Ramos (cell line): ENCODE measurements around the gene SNX27.

Experiments used
- in situ Hi-C: fragments of 300-500 bp; cut with MboI; formaldehyde crosslinking; loops from one replicate; pipeline ENCODE4 v1.14.3; 2022; ENCODE audit warnings: low sequenced_read_pairs; ENCODE audit not compliant: unreplicated experiment

SNX27 gene

GRCh38 chr1:151693057-151693651 lies 81.3 kb downstream of the SNX27 start:
- in situ Hi-C loops = no loop called here

GRCh38 chr1:151701515-151701914 lies 89.7 kb downstream of the SNX27 start:
- in situ Hi-C loops = no loop called here

GRCh38 chr1:151702936-151703335 lies 91.1 kb downstream of the SNX27 start:
- in situ Hi-C loops = no loop called here

- in situ Hi-C loops = no loop called here
Measured at GRCh38 chr1:151703813-151704212, 92.0 kb downstream of the SNX27 start.

GRCh38 chr1:151704246-151704645 lies 92.4 kb downstream of the SNX27 start:
- in situ Hi-C loops = no loop called here

GRCh38 chr1:151705146-151705545 lies 93.3 kb downstream of the SNX27 start:
- in situ Hi-C loops = no loop called here

- in situ Hi-C loops = no loop called here
Measured at GRCh38 chr1:151705753-151706463, 94.1 kb downstream of the SNX27 start.

GRCh38 chr1:151706464-151707415 lies 94.9 kb downstream of the SNX27 start:
- in situ Hi-C loops = no loop called here

GRCh38 chr1:151707541-151708065 lies 95.8 kb downstream of the SNX27 start:
- in situ Hi-C loops = no loop called here

- in situ Hi-C loops = no loop called here
Measured at GRCh38 chr1:151708891-151709290, 97.0 kb downstream of the SNX27 start.

- in situ Hi-C loops = no loop called here
Measured at GRCh38 chr1:151710187-151710840, 98.5 kb downstream of the SNX27 start.

GRCh38 chr1:151711044-151711800 lies 99.4 kb downstream of the SNX27 start:
- in situ Hi-C loops = no loop called here

GRCh38 chr1:151711951-151712350 lies 100.1 kb downstream of the SNX27 start:
- in situ Hi-C loops = no loop called here

- in situ Hi-C loops = no loop called here
Measured at GRCh38 chr1:151713044-151713443, 101.2 kb downstream of the SNX27 start.

GRCh38 chr1:151713874-151714273 lies 102.0 kb downstream of the SNX27 start:
- in situ Hi-C loops = no loop called here

- in situ Hi-C loops = no loop called here
Measured at GRCh38 chr1:151714820-151715725, 103.2 kb downstream of the SNX27 start.

- in situ Hi-C loops = no loop called here
Measured at GRCh38 chr1:151715726-151716404, 104.0 kb downstream of the SNX27 start.

GRCh38 chr1:151716405-151716762 lies 104.5 kb downstream of the SNX27 start:
- in situ Hi-C loops = no loop called here
